ENCODE results near the gene GUCY2F.

GUCY2F gene

GRCh38 chrX:109463784-109464183, 18.1 kb downstream of the GUCY2F start:
- H3K4me3 ChIP-seq (ENCODE audit: low read length) = no peak overlapping the region
- peak; percentile 15 for DNase-seq (ENCODE audit: low read depth)
- no peak for TF ChIP-seq CTCF (IDR thresholded peaks at IDR 0.05; ENCODE audit: insufficient read depth, low read depth, low read length, missing control alignments)

GRCh38 chrX:109448282-109448938, 33.5 kb downstream of the GUCY2F start:
- no peak for DNase-seq (ENCODE audit: low read depth)
- no peak for TF ChIP-seq CTCF (IDR thresholded peaks at IDR 0.05; ENCODE audit: insufficient read depth, low read depth, low read length, missing control alignments)
- H3K4me3 ChIP-seq (ENCODE audit: low read length) = no peak overlapping the region

- H3K4me3 ChIP-seq (ENCODE audit: low read length) = no peak overlapping the region
- no peak for TF ChIP-seq CTCF (IDR thresholded peaks at IDR 0.05; ENCODE audit: insufficient read depth, low read depth, low read length, missing control alignments)
- no peak for DNase-seq (ENCODE audit: low read depth)
Measured at GRCh38 chrX:109441266-109441665, 40.6 kb downstream of the GUCY2F start.

GRCh38 chrX:109440475-109440874, 41.4 kb downstream of the GUCY2F start:
- no peak overlapping the region for H3K4me3 ChIP-seq (ENCODE audit: low read length)
- no peak for TF ChIP-seq CTCF (IDR thresholded peaks at IDR 0.05; ENCODE audit: insufficient read depth, low read depth, low read length, missing control alignments)
- no peak for DNase-seq (ENCODE audit: low read depth)

GRCh38 chrX:109409181-109409580, 72.7 kb downstream of the GUCY2F start:
- DNase-seq (ENCODE audit: low read depth) = no peak
- TF ChIP-seq CTCF (IDR thresholded peaks at IDR 0.05; ENCODE audit: insufficient read depth, low read depth, low read length, missing control alignments) = no peak
- H3K4me3 ChIP-seq (ENCODE audit: low read length) = no peak overlapping the region

GRCh38 chrX:109403922-109404321, 78.0 kb downstream of the GUCY2F start:
- no peak for DNase-seq (ENCODE audit: low read depth)
- no peak overlapping the region for H3K4me3 ChIP-seq (ENCODE audit: low read length)
- no peak for TF ChIP-seq CTCF (IDR thresholded peaks at IDR 0.05; ENCODE audit: insufficient read depth, low read depth, low read length, missing control alignments)

- DNase-seq (ENCODE audit: low read depth) = no peak
- no peak overlapping the region for H3K4me3 ChIP-seq (ENCODE audit: low read length)
- no peak for TF ChIP-seq CTCF (IDR thresholded peaks at IDR 0.05; ENCODE audit: insufficient read depth, low read depth, low read length, missing control alignments)
Measured at GRCh38 chrX:109399831-109400230, 82.1 kb downstream of the GUCY2F start.

Measured in epithelial cell of esophagus (primary cell).